Astrocyte (in vitro differentiated cells and primary cell): Measurements from ENCODE around the gene DPP4. TPM values are rescaled to one million over a fixed set of nuclear protein-coding genes. Genes with fewer than 3 reads are reported as not detected.

Experiments
- DNase-seq: peaks from one replicate; pipeline ENCODE4 v3.0.0-alpha.2; 2010; ENCODE audit warnings: low read depth
- FAIRE-seq: peaks from 2 replicates; lab custom pipeline; 2011; peaks lifted over from hg19 to GRCh38; lab: Jason Lieb, UNC
- H2AFZ ChIP-seq: 2 replicates; pipeline ENCODE4 v1.6.0; 2012; ENCODE audit warnings: low read depth, low read length, inconsistent platforms
- H3K27ac ChIP-seq: 2 replicates; pipeline ENCODE4 v1.5.1; 2011; ENCODE audit warnings: low read depth, low read length, inconsistent platforms
- H3K27me3 ChIP-seq: 2 replicates; pipeline ENCODE4 v1.6.0; 2011; ENCODE audit warnings: low read length, inconsistent platforms; ENCODE audit not compliant: insufficient read depth
- H3K36me3 ChIP-seq: 2 replicates; pipeline ENCODE4 v1.5.1; 2011; ENCODE audit warnings: low read length, inconsistent platforms; ENCODE audit not compliant: insufficient read depth
- H3K4me1 ChIP-seq: 2 replicates; pipeline ENCODE4 v1.5.1; 2011; ENCODE audit warnings: low read length, inconsistent platforms; ENCODE audit not compliant: insufficient read depth
- H3K4me2 ChIP-seq: 2 replicates; pipeline ENCODE4 v1.6.0; 2012; ENCODE audit warnings: low read length, inconsistent platforms
- H3K4me3 ChIP-seq: 2 replicates; pipeline ENCODE4 v1.5.1; 2011; ENCODE audit warnings: low read depth, mild to moderate bottlenecking, low read length, inconsistent platforms; ENCODE audit not compliant: insufficient read depth
- H3K79me2 ChIP-seq: 2 replicates; pipeline ENCODE4 v1.6.0; 2012; ENCODE audit warnings: mild to moderate bottlenecking, low read length, inconsistent platforms; ENCODE audit not compliant: insufficient read depth
- H3K9ac ChIP-seq: 2 replicates; pipeline ENCODE4 v1.6.0; 2012; ENCODE audit warnings: mild to moderate bottlenecking, low read length, inconsistent platforms
- H3K9me3 ChIP-seq: 2 replicates; pipeline ENCODE4 v1.5.1; 2012; ENCODE audit warnings: low read depth, mild to moderate bottlenecking, low read length, inconsistent platforms; ENCODE audit not compliant: insufficient read depth
- H4K20me1 ChIP-seq: 2 replicates; pipeline ENCODE4 v1.6.0; 2012; ENCODE audit warnings: low read length, inconsistent platforms; ENCODE audit not compliant: insufficient read depth
- H3K27ac Mint-ChIP-seq: one replicate; pipeline ENCODE4 v1.8.0; 2021; ENCODE audit warnings: mild to moderate bottlenecking, mixed read lengths; ENCODE audit not compliant: unreplicated experiment
- H3K27me3 Mint-ChIP-seq: one replicate; pipeline ENCODE4 v1.8.0; 2021; ENCODE audit warnings: low read depth, mixed read lengths; ENCODE audit not compliant: unreplicated experiment
- H3K36me3 Mint-ChIP-seq: one replicate; pipeline ENCODE4 v1.8.0; 2021; ENCODE audit warnings: low read depth, mixed read lengths; ENCODE audit not compliant: unreplicated experiment
- H3K4me1 Mint-ChIP-seq: one replicate; pipeline ENCODE4 v1.8.0; 2021; ENCODE audit warnings: low read depth, mixed read lengths; ENCODE audit not compliant: unreplicated experiment
- H3K4me3 Mint-ChIP-seq: one replicate; pipeline ENCODE4 v1.8.0; 2021; ENCODE audit warnings: mild to moderate bottlenecking, moderate library complexity, mixed read lengths; ENCODE audit not compliant: unreplicated experiment
- H3K9me3 Mint-ChIP-seq: one replicate; pipeline ENCODE4 v1.8.0; 2021; ENCODE audit warnings: mild to moderate bottlenecking, mixed read lengths; ENCODE audit not compliant: unreplicated experiment
- CTCF ChIP-seq: IDR thresholded peaks from 2 replicates; pipeline ENCODE4 v1.5.1; 2011; ENCODE audit warnings: low read depth, mild to moderate bottlenecking, inconsistent platforms, low read length, moderate library complexity; ENCODE audit not compliant: insufficient read depth
- EZH2 ChIP-seq: IDR thresholded peaks from 2 replicates; pipeline ENCODE4 v1.6.1; 2012; ENCODE audit warnings: mild to moderate bottlenecking, low read length, inconsistent platforms; ENCODE audit not compliant: insufficient read depth
- total RNA-seq: library from RNA; stranded (reverse); gene quantifications from 2 replicates; pipeline ENCODE4 v1.2.1, GENCODE V29; 2021

The DPP4 gene
- total RNA-seq, 1 donor from 2014 or later: 5.3 TPM

GRCh38 chr2:162016080-162016479, 57.9 kb downstream of the DPP4 start:
- Mint-ChIP-seq H3K4me3 (no peak overlapping the region), H3K27ac (no peak overlapping the region), H3K4me1 (no peaks in the 10 kb centered on the region), H3K9me3 (no peaks in the 10 kb centered on the region), H3K27me3 (no peaks in the 10 kb centered on the region), H3K36me3 (no peaks in the 10 kb centered on the region)
- Histone ChIP-seq H3K36me3 (no peaks in the 10 kb centered on the region), H4K20me1 (no peaks in the 10 kb centered on the region), H3K9me3 (no peaks in the 10 kb centered on the region), H3K4me2 (no peak overlapping the region), H3K4me1 (no peaks in the 10 kb centered on the region), H3K4me3 (no peak overlapping the region), H3K27me3 (no peaks in the 10 kb centered on the region), H3K79me2 (no peaks in the 10 kb centered on the region), H2AFZ (no peak overlapping the region), H3K27ac (no peak overlapping the region), H3K9ac (no peak overlapping the region)
- FAIRE-seq: no peak
- TF ChIP-seq EZH2 (no peak), CTCF (no peak)
- no peak for DNase-seq

- Histone ChIP-seq H3K27ac (no peak overlapping the region), H2AFZ (no peak overlapping the region), H3K4me1 (no peaks in the 10 kb centered on the region), H3K27me3 (no peaks in the 10 kb centered on the region), H3K9ac (no peak overlapping the region), H3K9me3 (no peaks in the 10 kb centered on the region), H3K4me3 (no peak overlapping the region), H3K36me3 (no peaks in the 10 kb centered on the region), H3K4me2 (no peak overlapping the region), H4K20me1 (no peaks in the 10 kb centered on the region), H3K79me2 (no peaks in the 10 kb centered on the region)
- DNase-seq (no peak), FAIRE-seq (no peak)
- Mint-ChIP-seq H3K27ac (no peak overlapping the region), H3K36me3 (no peaks in the 10 kb centered on the region), H3K27me3 (no peaks in the 10 kb centered on the region), H3K4me1 (no peaks in the 10 kb centered on the region), H3K4me3 (no peak overlapping the region), H3K9me3 (no peaks in the 10 kb centered on the region)
- TF ChIP-seq CTCF (no peak), EZH2 (no peak)
Observed at GRCh38 chr2:162014751-162015150, 59.3 kb downstream of the DPP4 start.

GRCh38 chr2:162013514-162014475, 60.2 kb downstream of the DPP4 start:
- TF ChIP-seq EZH2 (no peak), CTCF (no peak)
- no peaks in the 10 kb centered on the region for H3K4me1 Mint-ChIP-seq
- no peak overlapping the region for H3K4me3 ChIP-seq
- no peaks in the 10 kb centered on the region for H3K79me2 ChIP-seq
- H3K9me3 ChIP-seq: no peaks in the 10 kb centered on the region
- H3K36me3 ChIP-seq: no peaks in the 10 kb centered on the region
- H3K9ac ChIP-seq: no peak overlapping the region
- no peaks in the 10 kb centered on the region for H3K4me1 ChIP-seq
- no peak overlapping the region for H2AFZ ChIP-seq
- no peak overlapping the region for H3K27ac ChIP-seq
- H3K4me2 ChIP-seq: no peak overlapping the region
- H3K36me3 Mint-ChIP-seq: no peaks in the 10 kb centered on the region
- H3K27me3 Mint-ChIP-seq: no peaks in the 10 kb centered on the region
- no peak for DNase-seq
- FAIRE-seq: no peak
- H3K27me3 ChIP-seq: no peaks in the 10 kb centered on the region
- no peaks in the 10 kb centered on the region for H3K9me3 Mint-ChIP-seq
- no peaks in the 10 kb centered on the region for H4K20me1 ChIP-seq
- no peak overlapping the region for H3K4me3 Mint-ChIP-seq
- H3K27ac Mint-ChIP-seq: no peak overlapping the region
